Astrocyte of the cerebellum (primary cell): ENCODE measurements around the gene NTPCR.

ENCODE experiments used
- DNase-seq: peaks from one replicate; pipeline ENCODE4 v3.0.0-alpha.2; 2011; ENCODE audit warnings: low read depth
- H3K4me3 ChIP-seq: 2 replicates; pipeline ENCODE4 v1.5.1; 2011; ENCODE audit warnings: mild to moderate bottlenecking, low read depth, low read length, moderate library complexity
- CTCF ChIP-seq: IDR thresholded peaks from 2 replicates; pipeline ENCODE4 v1.5.1; 2012; ENCODE audit warnings: low read length, low read depth, moderate library complexity, mild to moderate bottlenecking; ENCODE audit errors: missing control alignments
- in situ Hi-C: cut with HindIII; loops from 2 replicates; pipeline ENCODE4 v1.10.0; 2017; ENCODE audit warnings: low sequenced_read_pairs

NTPCR gene

GRCh38 chr1:232978091-232978634 is 27.8 kb downstream of the NTPCR start:
- TF ChIP-seq CTCF: no peak
- in situ Hi-C loops: no loop called here
- H3K4me3 ChIP-seq: no peak overlapping the region
- DNase-seq: no peak

- no peak for DNase-seq
- no peak overlapping the region for H3K4me3 ChIP-seq
- in situ Hi-C loops: no loop called here
- TF ChIP-seq CTCF: no peak
Observed at GRCh38 chr1:232978815-232979214, 28.4 kb downstream of the NTPCR start.

- TF ChIP-seq CTCF: no peak
- H3K4me3 ChIP-seq: no peak overlapping the region
- in situ Hi-C loops: no loop called here
- DNase-seq: no peak
Observed at GRCh38 chr1:232979558-232979957, 29.1 kb downstream of the NTPCR start.

- no peak overlapping the region for H3K4me3 ChIP-seq
- in situ Hi-C loops: no loop called here
- no peak for DNase-seq
- TF ChIP-seq CTCF: no peak
Observed at GRCh38 chr1:232980355-232980978, 30.1 kb downstream of the NTPCR start.

GRCh38 chr1:232980986-232981560 is 30.7 kb downstream of the NTPCR start:
- in situ Hi-C loops: no loop called here
- no peak for TF ChIP-seq CTCF

GRCh38 chr1:232982238-232982944 is 32.0 kb downstream of the NTPCR start:
- no peak overlapping the region for H3K4me3 ChIP-seq
- in situ Hi-C loops: no loop called here
- TF ChIP-seq CTCF: no peak
- DNase-seq: peak; percentile 32

More at GRCh38 chr1:232980986-232981560, 30.7 kb downstream of the NTPCR start:
- no peak for DNase-seq
- no peak overlapping the region for H3K4me3 ChIP-seq
